ENCODE results near the gene SERPINI1. TPM values are rescaled to one million over a fixed set of nuclear protein-coding genes. Genes with fewer than 3 reads are reported as not detected.
A peak's percentile ranks its signal among the peaks of the same experiment; 100 is the strongest.

Gene SERPINI1
- total RNA-seq, result 10 to 100 TPM in 5 of 9 donors, 1 to 10 TPM in 4; 5.6 to 18.5 (median 10.9) TPM
- polyA plus RNA-seq, result 10 to 100 TPM in 1 of 2 donors, 1 to 10 TPM in 1; 7.9 to 10.7 TPM
- long read RNA-seq, donor 1, transcript SERPINI1-202 (9 exons, 1,890 nt), result major isoform, 12 of 13 reads
- long read RNA-seq, donor 1, partial matches to known transcripts, result 0 of 13 reads
- long read RNA-seq, donor 1, other reads (novel, unspliced or antisense), result 0 of 13 reads
- long read RNA-seq, donor 2, transcript SERPINI1-202 (9 exons, 1,890 nt), result major isoform, 19 of 22 reads
- long read RNA-seq, donor 2, partial matches to known transcripts, result 0 of 22 reads
- long read RNA-seq, donor 2, other reads (novel, unspliced or antisense), result 2 of 22 reads
- long read RNA-seq, donor 3, partial matches to known transcripts, result 1 of 4 reads
- long read RNA-seq, donor 3, other reads (novel, unspliced or antisense), result 0 of 4 reads

- intact Hi-C loops (cut with DNase I), result loop anchor here in 9 of 10 donors (2.0 to 10.0 kb wide), 12 partner anchors 72 to 359 kb away; partner anchors contain the start of gene GOLIM4 (in 1 of the 9)
- 0 to 1% (median 0%) methylated on average over 25 to 37 of the region's 37 CpGs for WGBS, 4 donors
- no peaks in the 10 kb centered on the region for H3K27me3 ChIP-seq
- ATAC-seq, result peak; percentile 85 to 91 (median 90)
- peaks cover 0 to 2% (median 0%) of the 10 kb centered on the region in 9 donors for H3K36me3 ChIP-seq
- no peaks in the 10 kb centered on the region for H3K9me3 ChIP-seq
- peaks cover 4 to 47% (median 27%) of the 10 kb centered on the region in 12 donors for H3K4me1 ChIP-seq
- peak within 1 kb of the TSS; percentile 81 to 95 (median 93) for H3K27ac ChIP-seq
- DNase-seq, result peak; percentile 89 to 93 (median 90)
- peak in 1 of 2 donors; percentile 76 for TF ChIP-seq POLR2A (IDR thresholded peaks at IDR 0.05)
- TF ChIP-seq CTCF (IDR thresholded peaks at IDR 0.05), result peak in 3 of 12 donors; percentile 21 to 28 (median 26)
- H3K4me3 ChIP-seq, result peak within 1 kb of the TSS; percentile 72 to 94 (median 84)
Observed at GRCh38 chr3:167735233-167736138, at the start of gene SERPINI1. Gene SERPINI1 (plus strand): TSS chr3:167735721. CDS start chr3:167789129, 53,408 bp downstream.

GRCh38 chr3:167691366-167691765 is 44.2 kb upstream of the SERPINI1 start:
- H3K4me3 ChIP-seq, result no peak overlapping the region
- no peaks in the 10 kb centered on the region for H3K4me1 ChIP-seq
- H3K27me3 ChIP-seq, result no peaks in the 10 kb centered on the region
- no peaks in the 10 kb centered on the region for H3K9me3 ChIP-seq
- H3K36me3 ChIP-seq, result peaks cover 0 to 89% (median 72%) of the 10 kb centered on the region in 9 donors
- ATAC-seq, result no peak
- 60 to 93% (median 77%) methylated on average over 3 of the region's 3 CpGs for WGBS, 4 donors
- TF ChIP-seq POLR2A (IDR thresholded peaks at IDR 0.05) (no peak), CTCF (IDR thresholded peaks at IDR 0.05) (no peak)
- intact Hi-C loops (cut with DNase I), result no loop called here
- DNase-seq, result no peak
- no peak overlapping the region for H3K27ac ChIP-seq

- DNase-seq (no peak), ATAC-seq (no peak)
- H3K4me3 ChIP-seq, result no peak overlapping the region
- H3K4me1 ChIP-seq, result peaks cover 0 to 13% (median 0%) of the 10 kb centered on the region in 12 donors
- WGBS, 4 donors, result 70 to 78% (median 77%) methylated on average over 2 of the region's 2 CpGs
- no peak overlapping the region for H3K27ac ChIP-seq
- no peaks in the 10 kb centered on the region for H3K9me3 ChIP-seq
- intact Hi-C loops (cut with DNase I), result no loop called here
- no peaks in the 10 kb centered on the region for H3K27me3 ChIP-seq
- peaks cover 0 to 79% (median 60%) of the 10 kb centered on the region in 9 donors for H3K36me3 ChIP-seq
- no peak for TF ChIP-seq POLR2A (IDR thresholded peaks at IDR 0.05)
- no peak for TF ChIP-seq CTCF (IDR thresholded peaks at IDR 0.05)
Observed at GRCh38 chr3:167694121-167694520, 41.4 kb upstream of the SERPINI1 start.
